ENCODE data around the gene KLHL36. TPM values are rescaled to one million over a fixed set of nuclear protein-coding genes. Genes with fewer than 3 reads are reported as not detected.

Gene KLHL36
- total and polyA plus RNA-seq, 9 of the 15 experiments (the other 6 are each of a cell fraction or from before 2014, with no cell fraction given), result 2.1 to 51.2 (median 18.5) TPM

DNA sequence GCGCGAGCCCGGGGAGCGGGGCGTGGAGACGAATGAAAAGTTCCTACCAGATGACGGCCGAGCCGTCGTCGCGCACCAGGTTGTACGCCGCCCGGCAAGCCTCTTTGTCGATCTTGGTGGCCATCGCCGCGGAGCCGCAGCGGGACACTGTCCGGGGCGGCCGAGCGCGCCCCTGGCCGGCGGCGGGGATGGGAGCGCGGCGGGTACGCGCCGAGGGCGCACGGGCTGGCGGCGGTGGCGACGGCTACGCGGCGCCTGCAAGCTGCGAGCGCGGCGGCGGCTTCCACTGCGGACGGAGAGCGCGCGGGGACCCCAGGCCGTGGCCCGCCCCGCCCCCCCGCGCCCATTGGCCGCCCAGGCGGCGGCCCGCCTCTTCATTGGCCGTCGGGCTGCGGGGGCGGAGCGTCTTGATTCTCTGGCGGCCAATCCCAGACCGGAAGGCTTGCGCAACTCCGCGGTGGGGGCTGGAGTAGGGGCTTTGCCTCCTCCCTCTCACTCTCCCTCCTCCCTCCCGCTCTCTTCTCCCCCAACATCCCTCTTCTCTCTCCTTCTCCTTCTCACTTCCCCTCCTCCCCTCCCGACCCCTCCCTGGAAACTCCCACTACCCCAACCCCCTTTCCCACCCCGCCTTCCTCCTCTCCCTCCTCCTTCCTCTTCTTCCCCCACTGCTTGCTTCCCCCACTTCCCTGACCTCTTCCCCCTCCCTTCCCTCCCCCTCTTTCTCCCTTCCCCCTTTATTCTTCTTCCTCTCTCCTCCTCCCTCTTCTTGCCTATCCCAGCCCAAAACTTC, 30.3 kb upstream of the KLHL36 start, which contains the start of gene COTL1 (continued):
- TF ChIP-seq ARID4B (CRISPR knock-in tag; IDR thresholded peaks at IDR 0.05) (peak; percentile 12; the same call in 1 of the 2 replicates), FOXK1 (CRISPR knock-in tag; IDR thresholded peaks at IDR 0.05; ENCODE audit: borderline replicate concordance) (no peak), DPF2 (IDR thresholded peaks at IDR 0.05) (0 out of 2 replicates have a peak, but pooled peaks have one; percentile 4), POLR2AphosphoS5 (IDR thresholded peaks at IDR 0.05; ENCODE audit: control insufficient read depth, insufficient read depth, low read depth, low read length) (no peak), RHOXF2B (CRISPR knock-in tag; conservative IDR thresholded peaks at IDR 0.05) (no peak), ZBTB49 (CRISPR knock-in tag; IDR thresholded peaks at IDR 0.05; ENCODE audit: borderline replicate concordance) (no peak), ATF1 (CRISPR knock-in tag; IDR thresholded peaks at IDR 0.05) (0 out of 2 replicates have a peak, but pooled peaks have one; percentile 7), ATF1 (tag; IDR thresholded peaks at IDR 0.05) (no peak), ARID2 (IDR thresholded peaks at IDR 0.05) (no peak), THRAP3 (IDR thresholded peaks at IDR 0.05; ENCODE audit: borderline replicate concordance) (no peak), FOXJ2 (tag; IDR thresholded peaks at IDR 0.05) (no peak), ZNF644 (tag; IDR thresholded peaks at IDR 0.05; ENCODE audit: low read depth) (no peak), ZNF133 (CRISPR knock-in tag; IDR thresholded peaks at IDR 0.05) (no peak), ZSCAN29 (IDR thresholded peaks at IDR 0.05) (no peak), CBX1 (IDR thresholded peaks at IDR 0.05; ENCODE audit: low read depth) (no peak), GATAD2B (IDR thresholded peaks at IDR 0.05; ENCODE audit: borderline replicate concordance) (peak; percentile 100), SRF (CRISPR knock-in tag; IDR thresholded peaks at IDR 0.05) (no peak), NFIC (IDR thresholded peaks at IDR 0.05) (no peak), HDAC6 (IDR thresholded peaks at IDR 0.05; ENCODE audit: low read depth, low read length) (peak; percentile 71; the same call in 1 of the 2 replicates), TBP (optimal IDR thresholded peaks at IDR 0.05; ENCODE audit: low read depth, low read length) (peak; percentile 75)
- TF ChIP-seq, protein P1, sequence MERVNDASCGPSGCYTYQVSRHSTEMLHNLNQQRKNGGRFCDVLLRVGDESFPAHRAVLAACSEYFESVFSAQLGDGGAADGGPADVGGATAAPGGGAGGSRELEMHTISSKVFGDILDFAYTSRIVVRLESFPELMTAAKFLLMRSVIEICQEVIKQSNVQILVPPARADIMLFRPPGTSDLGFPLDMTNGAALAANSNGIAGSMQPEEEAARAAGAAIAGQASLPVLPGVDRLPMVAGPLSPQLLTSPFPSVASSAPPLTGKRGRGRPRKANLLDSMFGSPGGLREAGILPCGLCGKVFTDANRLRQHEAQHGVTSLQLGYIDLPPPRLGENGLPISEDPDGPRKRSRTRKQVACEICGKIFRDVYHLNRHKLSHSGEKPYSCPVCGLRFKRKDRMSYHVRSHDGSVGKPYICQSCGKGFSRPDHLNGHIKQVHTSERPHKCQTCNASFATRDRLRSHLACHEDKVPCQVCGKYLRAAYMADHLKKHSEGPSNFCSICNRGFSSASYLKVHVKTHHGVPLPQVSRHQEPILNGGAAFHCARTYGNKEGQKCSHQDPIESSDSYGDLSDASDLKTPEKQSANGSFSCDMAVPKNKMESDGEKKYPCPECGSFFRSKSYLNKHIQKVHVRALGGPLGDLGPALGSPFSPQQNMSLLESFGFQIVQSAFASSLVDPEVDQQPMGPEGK (CRISPR knock-in tag; IDR thresholded peaks at IDR 0.05; ENCODE audit: borderline replicate concordance), result no peak
